H1 (cell line): ENCODE measurements around the gene OGFOD3. TPM values are rescaled to one million over a fixed set of nuclear protein-coding genes. Genes with fewer than 3 reads are reported as not detected.

Source experiments
- E2F6 ChIP-seq: IDR thresholded peaks from 2 replicates; pipeline ENCODE4 v1.6.1; 2012; ENCODE audit warnings: inconsistent platforms
- JUN ChIP-seq: IDR thresholded peaks from 2 replicates; pipeline ENCODE4 v1.6.1; 2011; ENCODE audit warnings: low read depth, mild to moderate bottlenecking, improper control_type of control experiment, low read length
- KDM4A ChIP-seq: IDR thresholded peaks from one replicate; pipeline ENCODE4 v1.7.1; 2012; ENCODE audit warnings: low read depth, mild to moderate bottlenecking, moderate library complexity, low read length, inconsistent platforms; ENCODE audit not compliant: severe bottlenecking
- NRF1 ChIP-seq: IDR thresholded peaks from 2 replicates; pipeline ENCODE4 v1.6.1; 2011; ENCODE audit warnings: mild to moderate bottlenecking, low read depth, low read length, improper control_type of control experiment
- SIN3A ChIP-seq, 2 experiments: IDR thresholded peaks in 1 of 2; conservative IDR thresholded peaks in 1 of 2; 2 replicates each; pipeline ENCODE4 v1.6.1; 2011 to 2012; ENCODE audit warnings: low read length in 2 of 2, improper control_type of control experiment in 1 of 2, low read depth in 1 of 2, mild to moderate bottlenecking in 1 of 2
- SUZ12 ChIP-seq: fragments of 200-600 bp; sonication (generic); IDR thresholded peaks from 2 replicates; pipeline ENCODE4 v1.6.1; 2012; ENCODE audit warnings: mild to moderate bottlenecking, inconsistent platforms, low read length, moderate library complexity, mixed read lengths
- polyA plus RNA-seq, 7 experiments: library from polyadenylated mRNA; depleted of rRNA in 3 of 7; stranded (reverse) in 5 of 7; unstranded in 2 of 7; fragments of >200 nt in 5 of 7; fragments of 200-250 nt in 2 of 7; gene quantifications; 1 replicate in 5 of 7; 2 replicates in 1 of 7; 4 replicates in 1 of 7; pipeline versions ENCODE4 v1.2.1 to v1.2.3, GENCODE V29; 2011 to 2013; ENCODE audit warnings: missing spikeins in 2 of 7, mixed read lengths in 2 of 7
- total RNA-seq: library from RNA; stranded (reverse); fragmentation: NEBNext Ultra II Directional; extraction: Animal tissue kit (Norgen Biotek cat#: 25700); gene quantifications from 2 replicates; pipeline ENCODE4 v1.2.1, GENCODE V29; 2021
- TF ChIP-seq, protein P1 (sequence below): IDR thresholded peaks from 2 replicates; pipeline ENCODE4 v1.6.1; 2011; ENCODE audit warnings: low read depth, mild to moderate bottlenecking, low read length; ENCODE audit not compliant: insufficient read depth

OGFOD3 gene
- total and polyA plus RNA-seq, 2 of the 8 experiments (the other 6 are each of a cell fraction or from before 2014, with no cell fraction given) = 21.1 to 21.8 TPM

GRCh38 chr17:82414548-82415281 lies 3.7 kb downstream of the OGFOD3 start (continued):
- peak; percentile 94 to 96; a peak in 3 of 4 replicates for TF ChIP-seq SIN3A (conservative IDR thresholded peaks at IDR 0.05 in 1 of 2, IDR thresholded peaks at IDR 0.05 in 1 of 2; ENCODE audit: low read depth in 1 of 2, low read length in 2 of 2)
- TF ChIP-seq, protein P1, sequence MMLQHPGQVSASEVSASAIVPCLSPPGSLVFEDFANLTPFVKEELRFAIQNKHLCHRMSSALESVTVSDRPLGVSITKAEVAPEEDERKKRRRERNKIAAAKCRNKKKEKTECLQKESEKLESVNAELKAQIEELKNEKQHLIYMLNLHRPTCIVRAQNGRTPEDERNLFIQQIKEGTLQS = no peak
- TF ChIP-seq NRF1 = no peak
- TF ChIP-seq KDM4A = no peak
- no peak for TF ChIP-seq JUN
- TF ChIP-seq SUZ12 = no peak
- no peak for TF ChIP-seq E2F6
